K562 (cell line): ENCODE results near the gene HDHD5. TPM values are rescaled to one million over a fixed set of nuclear protein-coding genes. Genes with fewer than 3 reads are reported as not detected.

Experiments
- ATAC-seq: fragments of 200-7000 bp; cut with Tn5 transposase; 3 replicates; pipeline ENCODE4 v1.9.1; 2020; ENCODE audit warnings: moderate library complexity
- BruUV-seq: library from RNA; stranded (reverse); fragments of 400-500 nt; replicated peaks from 2 replicates; lab custom pipeline; 2021; lab: Mats Ljungman, UMichigan
- CTCF ChIA-PET: fragments of 300-600 bp; formaldehyde crosslinking; extraction: SDS; loops from one replicate; lab custom pipeline; 2021; ENCODE audit warnings: low intra/inter-chr PET ratio; lab: Yijun Ruan, JAX
- POLR2A ChIA-PET: fragments of 300-600, 350-650 bp; sonication (Branson Sonifier 250); formaldehyde crosslinking; extraction: SDS; loops from one replicate; lab custom pipeline; 2021; ENCODE audit warnings: antibody characterized with exemption, inconsistent platforms; lab: Yijun Ruan, JAX
- DNase-seq, 4 experiments: peaks; one replicate each; pipeline versions ENCODE4 v3.0.0 to v3.0.0-alpha.2; 2011 to 2018; ENCODE audit warnings: low spot score in 3 of 4, mixed read lengths in 3 of 4; ENCODE audit errors: extremely low read depth in 1 of 4
- FAIRE-seq: peaks from 2 replicates; lab custom pipeline; 2011; peaks lifted over from hg19 to GRCh38; lab: Jason Lieb, UNC
- H2AFZ ChIP-seq: 2 replicates; pipeline ENCODE4 v1.6.0; 2011; ENCODE audit warnings: low read depth, low read length, control low read depth, inconsistent platforms
- H3K27ac ChIP-seq: fragments of 200-600 bp; 3 replicates; pipeline ENCODE4 v1.8.0; 2011; ENCODE audit warnings: low read depth, mild to moderate bottlenecking, control low read depth, inconsistent platforms, low read length, moderate library complexity, mixed read lengths; ENCODE audit errors: extremely low read depth
- H3K27me3 ChIP-seq, 2 experiments: fragments of 300-600 bp in 1 of 2; 2 replicates in 1 of 2; 3 replicates in 1 of 2; pipeline versions ENCODE4 v1.6.0 to v1.8.0; 2011; ENCODE audit warnings: inconsistent platforms in 2 of 2, low read length in 2 of 2, mild to moderate bottlenecking in 1 of 2, mixed read lengths in 1 of 2, moderate library complexity in 1 of 2; ENCODE audit not compliant: control insufficient read depth in 2 of 2, insufficient read depth in 2 of 2
- H3K36me3 ChIP-seq: fragments of 300-600 bp; 3 replicates; pipeline ENCODE4 v1.8.0; 2011; ENCODE audit warnings: mild to moderate bottlenecking, low read length, inconsistent platforms; ENCODE audit not compliant: control insufficient read depth, insufficient read depth
- H3K4me1 ChIP-seq, 2 experiments: fragments of 200-600 bp in 1 of 2; replicated peaks in 1 of 2; 2 replicates in 1 of 2; 3 replicates in 1 of 2; pipeline versions ENCODE4 v1.5.1 to v1.8.0; 2011; ENCODE audit warnings: inconsistent platforms in 2 of 2, low read length in 2 of 2, mild to moderate bottlenecking in 1 of 2, mixed read lengths in 1 of 2, moderate library complexity in 1 of 2; ENCODE audit not compliant: control insufficient read depth in 2 of 2, insufficient read depth in 2 of 2
- H3K4me2 ChIP-seq: 2 replicates; pipeline ENCODE4 v1.6.1; 2011; ENCODE audit warnings: low read length, control low read depth, inconsistent platforms, mixed read lengths; ENCODE audit not compliant: insufficient read depth
- H3K4me3 ChIP-seq: fragments of 200-600 bp; sonication (generic), shearing (Covaris generic); 2 replicates; pipeline ENCODE4 v1.5.1; 2016; ENCODE audit warnings: control low read depth, inconsistent platforms
- H3K79me2 ChIP-seq: fragments of 200-600 bp; 3 replicates; pipeline ENCODE4 v1.8.0; 2011; ENCODE audit warnings: low read length, inconsistent platforms; ENCODE audit not compliant: control insufficient read depth, insufficient read depth
- H3K9ac ChIP-seq, 2 experiments: 2 replicates each; pipeline versions ENCODE4 v1.6.0 to v1.6.1; 2011; ENCODE audit warnings: low read depth in 2 of 2, low read length in 2 of 2, control low read depth in 1 of 2, inconsistent platforms in 1 of 2, mild to moderate bottlenecking in 1 of 2, mixed read lengths in 1 of 2; ENCODE audit not compliant: insufficient read depth in 1 of 2
- H3K9me1 ChIP-seq: one replicate; pipeline ENCODE4 v1.6.0; 2011; ENCODE audit warnings: inconsistent platforms, mild to moderate bottlenecking, low read length, moderate library complexity; ENCODE audit not compliant: control insufficient read depth, insufficient read depth
- H3K9me3 ChIP-seq: replicated peaks from 2 replicates; pipeline ENCODE4 v1.5.1; 2011; ENCODE audit warnings: low read depth, low read length, inconsistent platforms; ENCODE audit not compliant: control insufficient read depth, insufficient read depth
- H4K20me1 ChIP-seq: replicated peaks from 2 replicates; pipeline ENCODE4 v1.6.1; 2011; ENCODE audit warnings: low read length, inconsistent platforms, mixed read lengths; ENCODE audit not compliant: control insufficient read depth, insufficient read depth
- BMI1 ChIP-seq: fragments of 150-350 bp; IDR thresholded peaks from 2 replicates; pipeline ENCODE4 v1.6.1; 2014; ENCODE audit warnings: low read length
- E2F3 ChIP-seq: fragments of 250-450 bp; sonication (Bioruptor Pico); IDR thresholded peaks from 2 replicates; pipeline ENCODE4 v1.4.0; 2020; ENCODE audit warnings: mild to moderate bottlenecking
- ERF ChIP-seq: fragments of 450-650 bp; formaldehyde crosslinking; IDR thresholded peaks from 2 replicates; pipeline ENCODE4 v1.4.0; 2020; ENCODE audit warnings: mild to moderate bottlenecking, mixed read lengths
- ETV6 ChIP-seq, 3 experiments: fragments of 150-350 bp in 1 of 3; sonication (generic) in 1 of 3; formaldehyde crosslinking in 1 of 3; IDR thresholded peaks; 2 replicates each; pipeline versions ENCODE4 v1.6.1 to v1.8.0; 2014 to 2022; ENCODE audit warnings: borderline replicate concordance in 2 of 3, low read depth in 2 of 3, antibody characterized with exemption in 1 of 3, low read length in 1 of 3, mild to moderate bottlenecking in 1 of 3, missing genetic modification reagents in 1 of 3
- GATAD2A ChIP-seq: fragments of 450-650 bp; IDR thresholded peaks from 2 replicates; pipeline ENCODE4 v1.6.1; 2017
- LCOR ChIP-seq: sonication (generic); formaldehyde crosslinking; IDR thresholded peaks from 2 replicates; pipeline ENCODE4 v1.8.0; 2022; ENCODE audit warnings: mild to moderate bottlenecking, missing genetic modification reagents
- POLR2AphosphoS5 ChIP-seq: IDR thresholded peaks from 2 replicates; pipeline ENCODE4 v1.6.1; 2011; ENCODE audit warnings: mild to moderate bottlenecking, low read depth, low read length, moderate library complexity; ENCODE audit not compliant: control insufficient read depth, insufficient read depth
- RBFOX2 ChIP-seq: fragments of 200-400 bp; formaldehyde crosslinking; IDR thresholded peaks from 2 replicates; pipeline ENCODE4 v1.6.1; 2017; ENCODE audit warnings: low read depth, mild to moderate bottlenecking, low read length, moderate library complexity
- U2AF2 ChIP-seq: fragments of 200-400 bp; formaldehyde crosslinking; optimal IDR thresholded peaks from 2 replicates; pipeline ENCODE3; 2017; ENCODE audit warnings: low read depth, mild to moderate bottlenecking, low read length
- WGBS: fragments of 100-300 bp; shearing (Covaris generic); methylation state at CpG from one replicate; pipeline ENCODE4 v1.1.6; 2016; ENCODE audit warnings: low coverage, mixed read lengths; ENCODE audit not compliant: insufficient coverage; ENCODE audit errors: missing lambda C conversion rate; 5-methylcytosine and 5-hydroxymethylcytosine counted together
- in situ Hi-C: fragments of 300-500 bp; cut with MboI; formaldehyde crosslinking; loops from 4 replicates; pipeline ENCODE4 v1.15.0; 2018; ENCODE audit warnings: inconsistent platforms, mixed read lengths
- intact Hi-C: fragments of 100-400 bp; cut with micrococcal nuclease; formaldehyde crosslinking; loops from 2 replicates; pipeline ENCODE4 v1.14.2; 2022
- polyA plus RNA-seq, 8 experiments: library from polyadenylated mRNA; depleted of rRNA in 4 of 8; stranded (reverse) in 5 of 8; unstranded in 3 of 8; fragments of >200 nt; fragmentation: Nextera tagmentation in 2 of 8; fragmentation: Illumina TruSeq in 1 of 8; extraction: Ambion mirVana in 2 of 8; extraction: Trizol in 1 of 8; gene quantifications; 2 replicates each; pipeline versions ENCODE4 v1.2.1 to v1.2.3, GENCODE V29; 2011 to 2014; ENCODE audit warnings: inconsistent platforms in 1 of 8, missing spikeins in 1 of 8
- total RNA-seq, 7 experiments: library from RNA; depleted of rRNA in 6 of 7; stranded (reverse); fragments of >200 nt in 6 of 7; fragmentation: Illumina TruSeq in 2 of 7; extraction: Trizol in 2 of 7; gene quantifications; 2 replicates each; pipeline versions ENCODE4 v1.2.1 to v1.2.3, GENCODE V29; 2011 to 2021; ENCODE audit warnings: low replicate concordance in 1 of 7

The HDHD5 gene
- total and polyA plus RNA-seq, 9 of the 15 experiments (the other 6 are each of a cell fraction or from before 2014, with no cell fraction given) = 1.6 to 36.6 (median 24.2) TPM

DNA sequence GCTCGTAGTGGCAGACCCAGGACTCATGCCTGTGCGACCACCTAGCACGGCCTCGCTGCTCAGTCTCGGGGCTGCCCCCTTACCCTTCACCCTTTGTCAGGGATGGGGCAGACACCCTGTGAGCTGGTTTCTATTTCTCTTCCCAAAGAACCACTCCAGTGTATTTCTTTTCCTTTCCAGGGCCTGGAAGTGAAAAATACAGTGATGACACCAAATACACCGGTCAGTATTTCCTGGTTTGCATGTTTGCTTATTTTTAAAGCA is 51.6 kb downstream of the HDHD5 start (continued):
- no peak for TF ChIP-seq ERF (CRISPR knock-in tag)

DNA sequence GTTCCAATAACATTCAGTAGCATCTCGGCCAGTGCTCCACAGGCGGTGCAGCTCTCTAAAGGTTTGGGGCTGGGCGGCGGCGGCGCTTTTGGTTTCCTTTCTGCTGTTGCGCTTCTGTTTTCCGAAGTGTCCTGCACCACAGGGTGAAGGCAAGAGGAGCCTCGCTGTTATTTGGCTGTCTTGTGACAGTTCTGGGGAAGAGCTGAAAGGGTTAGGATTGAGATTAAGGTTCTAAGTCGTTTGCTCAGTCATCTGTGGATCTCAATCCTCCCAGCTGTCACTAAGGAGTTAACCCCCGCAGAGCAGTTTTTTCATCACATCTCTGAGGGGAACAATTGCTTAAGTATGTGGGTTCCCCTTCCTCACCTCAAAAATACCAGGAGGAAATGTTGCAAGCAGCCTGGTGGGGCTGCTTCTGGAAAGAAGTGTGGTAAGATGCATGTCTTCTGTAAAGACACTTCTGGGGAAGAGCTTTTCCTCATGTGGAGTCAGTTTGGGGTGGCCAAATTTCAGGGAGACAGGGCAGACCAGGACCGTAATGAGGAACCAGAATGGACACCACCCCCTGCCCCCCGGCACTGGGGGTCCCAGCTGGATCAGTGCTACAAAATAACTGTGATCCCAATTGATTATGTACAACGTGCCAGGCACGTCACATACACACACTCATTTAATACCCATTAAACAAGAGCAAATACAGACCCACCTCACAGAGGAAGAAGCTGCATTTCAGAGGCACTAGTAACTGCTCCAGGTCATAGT is 52.1 kb downstream of the HDHD5 start:
- Histone ChIP-seq H3K27ac (no peak overlapping the region), H3K4me1 (peaks cover 3 to 7% of the 10 kb centered on the region in 2 experiments; a peak in 3 of 5 replicates), H3K9me1 (no peaks in the 10 kb centered on the region), H3K4me3 (no peak overlapping the region), H3K27me3 (no peaks in the 10 kb centered on the region; a peak in 2 of 5 replicates), H4K20me1 (peaks cover 6% of the 10 kb centered on the region; the same call in 1 of the 2 replicates), H3K4me2 (no peak overlapping the region), H3K79me2 (no peaks in the 10 kb centered on the region), H3K36me3 (peaks cover 29% of the 10 kb centered on the region; the same call in 2 of the 3 replicates), H3K9me3 (no peaks in the 10 kb centered on the region), H3K9ac (no peak overlapping the region), H2AFZ (no peak overlapping the region)
- CTCF ChIA-PET = no interaction called here
- in situ Hi-C loops = no loop called here
- FAIRE-seq = no peak
- WGBS = 77% methylated on average over 15 of the region's 15 CpGs
- no TSS peak for BruUV-seq
- intact Hi-C loops = no loop called here
- POLR2A ChIA-PET = interaction anchor here (1.1 kb wide), 1 partner anchor 10 kb away, joined by 4 read pairs; no protein-coding TSS in a partner anchor
- TF ChIP-seq E2F3 = no peak
- TF ChIP-seq LCOR (CRISPR knock-in tag) = no peak
- no peak for TF ChIP-seq RBFOX2
- no peak for TF ChIP-seq BMI1
- no peak for TF ChIP-seq U2AF2
- no peak for TF ChIP-seq POLR2AphosphoS5
- no peak for TF ChIP-seq ETV6 (IDR thresholded peaks at IDR 0.05; ENCODE audit: borderline replicate concordance in 1 of 2, low read depth in 2 of 2, low read length in 1 of 2)
- no peak for TF ChIP-seq ETV6 (CRISPR knock-in tag; IDR thresholded peaks at IDR 0.05; ENCODE audit: borderline replicate concordance)
- no peak for TF ChIP-seq GATAD2A
- DNase-seq = no peak
- no peak for ATAC-seq
